ENCODE data around the gene MAD1L1.

Gene MAD1L1

GRCh38 chr7:2223321-2223720 is 9.4 kb downstream of the MAD1L1 start:
- no peak overlapping the region for H3K9ac ChIP-seq
- no peaks in the 10 kb centered on the region for H3K4me1 ChIP-seq (ENCODE audit: low read depth, poor library complexity, severe bottlenecking)
- H3K4me3 ChIP-seq (IDR thresholded peaks at IDR 0.05; ENCODE audit: insufficient read depth, low read depth, low read length), result no peak overlapping the region
- H3K36me3 ChIP-seq (ENCODE audit: insufficient read depth), result peaks cover 12% of the 10 kb centered on the region; the same call in 1 of the 2 replicates
- H3K4me2 ChIP-seq, result no peak overlapping the region
- H3K27ac ChIP-seq, result no peak overlapping the region
- TF ChIP-seq, protein P1, sequence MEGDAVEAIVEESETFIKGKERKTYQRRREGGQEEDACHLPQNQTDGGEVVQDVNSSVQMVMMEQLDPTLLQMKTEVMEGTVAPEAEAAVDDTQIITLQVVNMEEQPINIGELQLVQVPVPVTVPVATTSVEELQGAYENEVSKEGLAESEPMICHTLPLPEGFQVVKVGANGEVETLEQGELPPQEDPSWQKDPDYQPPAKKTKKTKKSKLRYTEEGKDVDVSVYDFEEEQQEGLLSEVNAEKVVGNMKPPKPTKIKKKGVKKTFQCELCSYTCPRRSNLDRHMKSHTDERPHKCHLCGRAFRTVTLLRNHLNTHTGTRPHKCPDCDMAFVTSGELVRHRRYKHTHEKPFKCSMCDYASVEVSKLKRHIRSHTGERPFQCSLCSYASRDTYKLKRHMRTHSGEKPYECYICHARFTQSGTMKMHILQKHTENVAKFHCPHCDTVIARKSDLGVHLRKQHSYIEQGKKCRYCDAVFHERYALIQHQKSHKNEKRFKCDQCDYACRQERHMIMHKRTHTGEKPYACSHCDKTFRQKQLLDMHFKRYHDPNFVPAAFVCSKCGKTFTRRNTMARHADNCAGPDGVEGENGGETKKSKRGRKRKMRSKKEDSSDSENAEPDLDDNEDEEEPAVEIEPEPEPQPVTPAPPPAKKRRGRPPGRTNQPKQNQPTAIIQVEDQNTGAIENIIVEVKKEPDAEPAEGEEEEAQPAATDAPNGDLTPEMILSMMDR (conservative IDR thresholded peaks at IDR 0.05; ENCODE audit: low read depth, low read length), result no peak
- H3K27me3 ChIP-seq (ENCODE audit: insufficient read depth, low read depth), result no peaks in the 10 kb centered on the region
- peaks cover 7% of the 10 kb centered on the region; the same call in 1 of the 2 replicates for H3K79me2 ChIP-seq (ENCODE audit: insufficient read depth, low read depth)
- H4K20me1 ChIP-seq (ENCODE audit: insufficient read depth), result no peaks in the 10 kb centered on the region
- no peak overlapping the region for H2AFZ ChIP-seq (ENCODE audit: low read depth)

- H3K36me3 ChIP-seq (ENCODE audit: insufficient read depth), result peaks cover 10% of the 10 kb centered on the region; the same call in 1 of the 2 replicates
Measured at GRCh38 chr7:2222516-2222915, 10.2 kb downstream of the MAD1L1 start.

DNA sequence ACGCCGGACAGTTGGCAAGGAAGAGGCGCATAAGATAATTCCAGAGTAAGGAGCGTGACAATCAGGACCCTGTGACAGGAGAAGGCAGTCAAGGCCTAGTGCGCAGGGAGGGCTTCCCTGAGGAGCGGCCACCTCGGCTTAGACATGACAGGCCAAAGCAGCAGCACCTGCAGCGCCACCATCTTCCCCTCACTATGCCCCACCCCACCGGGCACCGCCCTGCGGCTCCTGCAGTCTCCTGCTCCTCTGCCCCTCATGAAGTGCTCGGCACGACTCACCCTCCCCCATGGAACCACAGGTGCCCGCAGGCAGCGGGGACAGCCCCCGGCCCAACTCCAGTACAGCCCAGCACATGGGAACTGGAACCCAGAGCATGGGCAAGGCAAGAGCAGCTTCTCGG is 11.8 kb downstream of the MAD1L1 start:
- no peaks in the 10 kb centered on the region for H4K20me1 ChIP-seq (ENCODE audit: insufficient read depth)
- H3K36me3 ChIP-seq (ENCODE audit: insufficient read depth), result peaks cover 12% of the 10 kb centered on the region; the same call in 1 of the 2 replicates
- no peak overlapping the region for H2AFZ ChIP-seq (ENCODE audit: low read depth)
- no peak overlapping the region for H3K9ac ChIP-seq
- H3K4me1 ChIP-seq (ENCODE audit: low read depth, poor library complexity, severe bottlenecking), result no peaks in the 10 kb centered on the region
- H3K27ac ChIP-seq, result no peak overlapping the region
- H3K27me3 ChIP-seq (ENCODE audit: insufficient read depth, low read depth), result no peaks in the 10 kb centered on the region
- H3K4me3 ChIP-seq (IDR thresholded peaks at IDR 0.05; ENCODE audit: insufficient read depth, low read depth, low read length), result no peak overlapping the region
- H3K4me2 ChIP-seq, result no peak overlapping the region
- TF ChIP-seq, protein P1 (conservative IDR thresholded peaks at IDR 0.05; ENCODE audit: low read depth, low read length), result no peak
- no peaks in the 10 kb centered on the region; the same call in 1 of the 2 replicates for H3K79me2 ChIP-seq (ENCODE audit: insufficient read depth, low read depth)

More at GRCh38 chr7:2222516-2222915, 10.2 kb downstream of the MAD1L1 start:
- TF ChIP-seq, protein P1 (conservative IDR thresholded peaks at IDR 0.05; ENCODE audit: low read depth, low read length), result no peak
- Histone ChIP-seq H3K79me2 (ENCODE audit: insufficient read depth, low read depth) (no peaks in the 10 kb centered on the region; the same call in 1 of the 2 replicates), H3K4me1 (ENCODE audit: low read depth, poor library complexity, severe bottlenecking) (no peaks in the 10 kb centered on the region), H3K27me3 (ENCODE audit: insufficient read depth, low read depth) (no peaks in the 10 kb centered on the region), H3K27ac (no peak overlapping the region), H2AFZ (ENCODE audit: low read depth) (no peak overlapping the region), H4K20me1 (ENCODE audit: insufficient read depth) (no peaks in the 10 kb centered on the region), H3K4me3 (IDR thresholded peaks at IDR 0.05; ENCODE audit: insufficient read depth, low read depth, low read length) (no peak overlapping the region), H3K9ac (no peak overlapping the region), H3K4me2 (no peak overlapping the region)

DNA sequence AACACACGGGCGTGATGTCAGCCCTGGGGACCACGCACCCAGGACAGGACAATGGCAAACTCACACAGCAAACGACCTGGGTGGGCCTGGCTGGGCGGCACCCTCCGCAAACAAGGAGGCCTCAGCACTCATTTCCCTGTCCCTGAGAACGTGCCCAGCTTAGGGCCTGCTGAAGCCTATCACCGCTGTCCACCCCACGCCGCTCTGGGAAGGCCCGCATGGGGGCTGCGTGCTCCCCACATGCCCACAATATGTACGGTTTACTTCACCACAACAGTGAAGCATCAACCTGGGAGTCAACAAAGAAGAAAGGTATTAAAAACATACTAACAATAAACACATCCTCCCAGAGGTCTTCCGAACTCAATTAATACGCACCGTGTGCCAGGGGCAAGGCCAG is 12.2 kb downstream of the MAD1L1 start:
- Histone ChIP-seq H3K4me3 (IDR thresholded peaks at IDR 0.05; ENCODE audit: insufficient read depth, low read depth, low read length) (no peak overlapping the region), H4K20me1 (ENCODE audit: insufficient read depth) (no peaks in the 10 kb centered on the region), H3K27ac (no peak overlapping the region), H3K4me2 (no peak overlapping the region), H3K79me2 (ENCODE audit: insufficient read depth, low read depth) (no peaks in the 10 kb centered on the region; the same call in 1 of the 2 replicates), H3K36me3 (ENCODE audit: insufficient read depth) (peaks cover 12% of the 10 kb centered on the region; the same call in 1 of the 2 replicates), H3K4me1 (ENCODE audit: low read depth, poor library complexity, severe bottlenecking) (no peaks in the 10 kb centered on the region), H3K27me3 (ENCODE audit: insufficient read depth, low read depth) (no peaks in the 10 kb centered on the region), H2AFZ (ENCODE audit: low read depth) (no peak overlapping the region), H3K9ac (no peak overlapping the region)
- TF ChIP-seq, protein P1 (conservative IDR thresholded peaks at IDR 0.05; ENCODE audit: low read depth, low read length), result no peak
